Effector memory CD4-positive, alpha-beta T cell (primary cell): ENCODE results near the gene FAM83D.

ENCODE experiments used
- DNase-seq, 3 donors: peaks; one replicate each; pipeline ENCODE4 v3.0.0-alpha.2; 2020
- H3K27ac ChIP-seq: 2 replicates; pipeline ENCODE4 v1.7.0; 2013; ENCODE audit warnings: mild to moderate bottlenecking, low read length, moderate library complexity; ENCODE audit not compliant: insufficient read depth, poor library complexity, severe bottlenecking
- H3K27me3 ChIP-seq: replicated peaks from 2 replicates; pipeline ENCODE4 v1.7.0; 2013; ENCODE audit warnings: mild to moderate bottlenecking, low read length; ENCODE audit not compliant: insufficient read depth, control insufficient read depth, poor library complexity, severe bottlenecking
- H3K36me3 ChIP-seq: 2 replicates; pipeline ENCODE4 v1.7.0; 2013; ENCODE audit warnings: mild to moderate bottlenecking, low read length, moderate library complexity; ENCODE audit not compliant: control insufficient read depth, insufficient read depth
- H3K4me1 ChIP-seq: 2 replicates; pipeline ENCODE4 v1.7.0; 2013; ENCODE audit warnings: low read length, mild to moderate bottlenecking; ENCODE audit not compliant: control insufficient read depth, insufficient read depth, poor library complexity, severe bottlenecking
- H3K4me3 ChIP-seq: 2 replicates; pipeline ENCODE4 v1.7.0; 2013; ENCODE audit warnings: low read length, low read depth, mild to moderate bottlenecking; ENCODE audit not compliant: insufficient read depth, poor library complexity, severe bottlenecking
- H3K9me3 ChIP-seq: 2 replicates; pipeline ENCODE4 v1.7.0; 2013; ENCODE audit warnings: mild to moderate bottlenecking, low read length, moderate library complexity; ENCODE audit not compliant: control insufficient read depth

Gene FAM83D

DNA sequence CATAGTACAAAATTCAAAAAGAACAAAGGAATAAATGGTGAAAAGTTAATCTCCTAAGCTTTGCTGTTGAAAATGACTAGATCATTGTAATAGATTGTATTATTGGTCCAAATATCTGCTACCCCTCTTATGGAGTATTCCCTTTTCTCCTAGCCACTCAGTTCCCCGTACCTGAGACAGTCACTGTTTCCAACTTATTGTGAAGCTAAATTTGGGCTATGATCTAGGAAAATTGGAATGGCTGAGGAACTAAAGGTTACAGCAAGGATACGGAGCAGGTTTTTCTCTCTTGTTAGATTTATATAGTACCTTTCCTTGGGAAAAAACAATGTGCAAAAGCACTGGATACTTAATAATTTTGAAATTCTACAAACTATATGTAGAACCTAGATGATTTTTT, 53.2 kb downstream of the FAM83D start:
- Histone ChIP-seq H3K27ac (no peak overlapping the region), H3K4me3 (no peak overlapping the region), H3K27me3 (no peaks in the 10 kb centered on the region), H3K4me1 (no peaks in the 10 kb centered on the region), H3K36me3 (peaks cover under 1% of the 10 kb centered on the region), H3K9me3 (no peaks in the 10 kb centered on the region)
- no peak for DNase-seq

DNA sequence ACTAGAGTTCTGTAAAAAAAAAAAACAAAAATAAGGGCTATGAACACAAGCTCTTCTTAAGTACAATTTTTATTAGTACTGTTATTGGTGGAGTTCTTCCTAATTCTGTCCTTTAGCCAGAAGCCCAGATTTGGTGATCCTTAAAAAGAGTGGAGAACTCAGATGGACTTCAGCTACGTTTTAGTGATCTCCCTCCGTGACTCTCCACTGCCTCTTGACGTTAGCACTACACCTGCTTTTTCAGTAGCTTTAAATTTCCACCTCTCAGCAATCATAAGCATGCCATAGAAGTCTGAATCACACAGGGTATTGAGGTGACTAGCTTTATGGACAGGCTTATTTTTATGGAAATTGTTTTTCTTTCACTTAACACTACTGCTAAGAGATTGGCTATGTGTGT, 53.6 kb downstream of the FAM83D start:
- no peaks in the 10 kb centered on the region for H3K9me3 ChIP-seq

DNA sequence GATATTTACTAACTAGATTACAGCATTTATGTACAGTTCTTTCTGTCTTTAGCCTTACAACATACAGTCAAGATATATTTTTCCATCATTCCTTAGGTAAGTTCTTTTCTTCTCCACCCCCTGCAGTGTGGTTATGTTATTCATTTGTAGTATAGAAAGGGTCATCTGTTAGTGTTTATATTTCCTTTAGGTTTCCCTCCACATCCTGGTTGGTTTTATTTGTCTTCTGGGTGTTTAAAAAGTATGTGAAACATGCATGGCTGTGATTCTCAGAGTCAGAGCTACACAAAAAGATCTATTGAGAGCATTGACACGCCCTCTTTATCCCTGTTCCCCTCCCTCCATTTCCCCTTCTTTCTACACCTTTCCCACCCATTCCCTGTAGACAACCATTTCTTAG, 56.1 kb downstream of the FAM83D start:
- Histone ChIP-seq H3K27ac (no peak overlapping the region), H3K36me3 (peaks cover 4% of the 10 kb centered on the region), H3K4me3 (no peak overlapping the region), H3K9me3 (no peaks in the 10 kb centered on the region), H3K27me3 (no peaks in the 10 kb centered on the region), H3K4me1 (no peaks in the 10 kb centered on the region)
- no peak for DNase-seq

More for the DNA sequence above, 53.6 kb downstream of the FAM83D start:
- H3K36me3 ChIP-seq, result peaks cover 4% of the 10 kb centered on the region
- H3K27me3 ChIP-seq, result no peaks in the 10 kb centered on the region
- H3K27ac ChIP-seq, result no peak overlapping the region
- no peak overlapping the region for H3K4me3 ChIP-seq
- no peaks in the 10 kb centered on the region for H3K4me1 ChIP-seq
- no peak for DNase-seq

DNA sequence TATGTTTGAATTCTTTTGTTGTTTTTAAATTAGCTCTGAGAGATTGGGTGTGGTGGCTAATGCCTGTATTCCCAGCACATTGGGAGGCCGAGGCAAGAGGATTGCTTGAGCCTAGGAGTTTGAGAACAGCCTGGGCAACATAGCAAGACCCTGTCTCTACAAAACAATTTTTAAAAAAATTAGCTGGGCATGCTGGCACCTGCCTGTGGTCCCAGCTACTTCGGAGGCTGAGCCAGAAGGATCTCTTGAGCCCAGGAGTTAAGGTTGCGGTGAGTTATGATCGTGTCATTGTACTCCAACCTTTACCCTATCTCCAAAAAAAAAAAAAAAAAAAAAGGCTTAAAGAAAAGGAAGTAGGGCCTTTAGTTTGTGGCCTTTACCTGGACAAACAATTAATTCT, 58.8 kb downstream of the FAM83D start:
- no peaks in the 10 kb centered on the region for H3K9me3 ChIP-seq
- no peaks in the 10 kb centered on the region for H3K4me1 ChIP-seq
- H3K27me3 ChIP-seq, result no peaks in the 10 kb centered on the region
- H3K36me3 ChIP-seq, result peaks cover 17% of the 10 kb centered on the region
- no peak overlapping the region for H3K27ac ChIP-seq
- no peak for DNase-seq
- H3K4me3 ChIP-seq, result no peak overlapping the region

DNA sequence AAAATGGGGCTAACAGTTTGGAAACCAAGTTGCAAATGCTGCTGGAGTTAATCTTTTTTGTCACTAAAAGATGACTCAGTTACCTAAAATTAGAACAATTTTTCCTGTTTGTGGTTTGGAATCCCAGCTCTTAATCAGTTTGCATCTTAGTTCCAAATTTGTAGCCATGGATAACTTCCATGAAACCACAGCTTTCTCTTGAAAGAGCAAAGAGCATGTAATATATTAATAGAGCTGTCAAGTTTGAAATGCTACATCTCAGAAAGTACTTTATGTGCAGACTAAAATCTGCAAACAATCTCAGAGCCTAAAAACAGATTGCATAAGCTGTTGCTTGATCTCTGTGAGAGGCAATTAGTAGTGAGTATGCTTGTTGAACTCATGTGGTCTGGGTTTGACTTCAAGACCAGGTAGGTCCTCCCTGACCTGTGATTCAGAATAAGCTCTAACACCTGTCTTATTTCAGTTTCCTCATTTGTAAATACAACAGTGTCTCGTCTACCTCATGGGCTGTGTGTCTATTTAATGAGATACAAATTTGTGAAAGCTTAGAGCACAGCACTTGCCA, 59.5 kb downstream of the FAM83D start:
- no peak overlapping the region for H3K27ac ChIP-seq
- no peaks in the 10 kb centered on the region for H3K4me1 ChIP-seq
- no peak overlapping the region for H3K4me3 ChIP-seq
- DNase-seq, result no peak
- H3K36me3 ChIP-seq, result peaks cover 19% of the 10 kb centered on the region
- no peaks in the 10 kb centered on the region for H3K27me3 ChIP-seq
- H3K9me3 ChIP-seq, result no peaks in the 10 kb centered on the region

DNA sequence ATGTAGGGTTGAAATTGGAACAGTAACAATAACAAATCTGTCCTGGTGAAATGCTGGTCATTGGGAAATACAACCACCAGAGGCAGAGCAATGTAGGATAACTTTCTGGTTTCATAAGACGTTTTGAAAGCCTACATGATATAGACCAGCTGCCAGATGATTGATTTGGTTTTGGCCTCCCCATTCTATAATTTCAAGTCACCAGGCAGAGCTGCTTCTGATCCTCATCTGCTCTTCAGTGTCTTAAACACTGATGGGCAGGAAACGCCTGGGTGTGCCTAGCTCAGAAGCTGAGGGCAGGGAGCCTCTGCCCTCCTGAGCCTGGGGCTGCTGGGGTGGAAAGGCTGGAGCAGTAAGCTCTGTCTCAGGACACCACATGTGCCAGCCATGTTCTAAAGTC, 60.4 kb downstream of the FAM83D start:
- H3K27ac ChIP-seq, result no peak overlapping the region
- H3K4me1 ChIP-seq, result no peaks in the 10 kb centered on the region
- H3K36me3 ChIP-seq, result peaks cover 24% of the 10 kb centered on the region
- H3K4me3 ChIP-seq, result no peak overlapping the region
- DNase-seq, result no peak
- no peaks in the 10 kb centered on the region for H3K9me3 ChIP-seq
- H3K27me3 ChIP-seq, result no peaks in the 10 kb centered on the region

DNA sequence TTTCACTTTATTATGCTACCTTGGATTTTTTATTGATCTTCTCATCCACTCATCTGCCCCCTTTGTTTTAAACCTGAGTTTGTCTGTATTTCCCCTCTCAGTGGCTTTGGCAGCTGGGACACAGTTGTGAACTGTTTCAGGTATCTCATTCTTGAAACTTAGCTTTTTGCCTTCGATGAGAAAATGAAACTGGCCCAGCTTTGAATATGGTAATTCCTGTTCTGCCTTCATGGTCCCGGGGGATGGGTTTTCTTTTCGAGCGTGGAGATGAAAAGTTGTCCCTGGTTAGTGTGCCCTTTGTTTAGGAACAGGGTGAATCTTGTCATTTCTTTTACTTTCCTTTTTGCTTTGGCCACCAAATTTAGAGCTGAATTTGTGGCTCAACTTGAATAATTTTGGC, 61.6 kb downstream of the FAM83D start:
- H3K27ac ChIP-seq, result no peak overlapping the region
- H3K9me3 ChIP-seq, result no peaks in the 10 kb centered on the region
- DNase-seq, result no peak
- H3K27me3 ChIP-seq, result no peaks in the 10 kb centered on the region
- no peaks in the 10 kb centered on the region for H3K4me1 ChIP-seq
- H3K4me3 ChIP-seq, result no peak overlapping the region
- H3K36me3 ChIP-seq, result peaks cover 32% of the 10 kb centered on the region

DNA sequence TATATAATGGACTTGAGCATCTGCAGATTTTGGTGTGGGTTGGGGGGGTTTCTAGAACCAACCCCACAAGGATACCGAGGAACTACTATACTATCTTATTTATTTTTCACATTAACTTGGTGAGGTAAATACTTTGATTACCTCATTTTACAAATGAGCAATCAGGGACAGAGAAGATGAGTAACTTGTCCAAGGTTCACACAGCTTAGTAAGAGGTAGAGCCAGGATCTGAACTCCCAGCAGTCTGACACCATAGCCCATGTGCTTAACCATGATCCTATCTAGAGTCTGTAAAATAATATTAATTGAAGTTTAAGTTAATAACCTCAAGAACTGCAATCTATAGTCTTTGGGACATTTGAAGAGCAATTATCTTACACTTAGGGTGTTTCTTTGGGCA, 64.5 kb downstream of the FAM83D start:
- Histone ChIP-seq H3K27ac (no peak overlapping the region), H3K4me1 (no peaks in the 10 kb centered on the region), H3K9me3 (no peaks in the 10 kb centered on the region), H3K27me3 (no peaks in the 10 kb centered on the region), H3K4me3 (no peak overlapping the region), H3K36me3 (peaks cover 34% of the 10 kb centered on the region)
- no peak for DNase-seq

DNA sequence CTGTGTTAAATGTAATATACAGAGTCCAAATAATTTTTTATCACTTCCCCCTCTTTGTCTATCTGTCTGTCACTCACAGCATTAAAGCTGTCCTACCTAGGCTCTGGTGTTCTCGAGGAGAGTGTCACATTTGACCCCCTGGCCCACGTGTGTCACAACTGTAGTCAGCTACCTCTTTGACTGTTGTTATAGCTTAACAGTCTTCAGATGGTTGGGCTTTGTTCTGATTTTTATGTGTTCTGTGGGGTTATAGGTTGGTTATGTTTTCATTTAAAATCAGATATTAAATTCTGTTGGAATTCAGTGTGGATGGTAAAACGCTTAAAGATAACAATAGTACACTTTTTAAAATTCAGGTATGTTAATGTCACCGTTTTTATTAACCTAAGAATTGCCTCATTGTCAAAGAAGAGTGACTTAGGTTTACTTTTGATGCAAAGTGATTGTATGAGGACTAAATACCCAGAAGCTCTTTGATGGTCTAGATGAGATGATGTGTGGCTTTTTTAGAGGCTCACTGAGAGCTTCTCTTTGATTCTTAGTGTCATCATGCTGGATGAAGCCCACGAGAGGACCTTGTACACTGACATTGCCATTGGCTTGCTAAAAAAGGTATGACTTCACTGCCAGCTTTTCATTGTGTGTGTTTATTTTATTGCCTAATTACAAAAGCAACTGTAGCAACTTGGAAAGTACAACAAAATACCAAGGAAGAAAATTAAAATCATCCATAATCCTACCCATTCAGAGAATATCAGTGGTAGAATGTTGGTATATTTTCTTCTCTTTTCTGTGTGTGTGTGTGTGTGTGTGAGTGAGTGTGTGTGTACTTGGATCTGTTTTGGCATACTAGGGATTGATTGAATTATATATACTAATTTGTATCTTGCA, 65.8 kb downstream of the FAM83D start:
- H3K4me3 ChIP-seq, result no peak overlapping the region
- no peaks in the 10 kb centered on the region for H3K27me3 ChIP-seq
- peaks cover 37% of the 10 kb centered on the region for H3K36me3 ChIP-seq
- no peaks in the 10 kb centered on the region for H3K4me1 ChIP-seq
- no peak overlapping the region for H3K27ac ChIP-seq
- DNase-seq, result no peak
- no peaks in the 10 kb centered on the region for H3K9me3 ChIP-seq

DNA sequence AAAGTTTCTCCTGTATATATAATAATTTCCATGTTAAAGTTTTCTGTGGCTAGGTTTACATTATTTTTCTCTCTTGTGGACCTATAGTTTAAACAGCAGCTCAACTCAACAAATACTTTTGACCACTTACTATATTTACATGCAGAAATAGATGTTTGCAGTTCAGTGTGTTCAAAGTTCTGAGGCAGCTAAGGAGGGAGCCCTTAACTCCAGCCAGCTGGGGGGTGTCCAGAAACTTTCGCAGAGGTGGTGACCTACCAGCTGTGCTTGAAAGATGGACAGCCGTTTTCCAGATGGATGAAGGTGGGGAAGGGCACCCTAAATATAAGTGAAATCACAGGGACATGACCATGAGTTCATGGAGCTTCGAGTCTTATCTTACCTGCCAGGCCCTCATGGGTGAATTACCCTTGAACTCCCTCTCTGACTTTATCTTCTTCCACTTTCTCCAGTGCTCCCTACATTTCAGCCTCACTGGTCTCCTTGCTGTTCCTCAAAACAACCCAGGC, 69.4 kb downstream of the FAM83D start:
- Histone ChIP-seq H3K36me3 (peaks cover 27% of the 10 kb centered on the region), H3K4me1 (no peaks in the 10 kb centered on the region), H3K4me3 (no peak overlapping the region), H3K27ac (no peak overlapping the region), H3K9me3 (no peaks in the 10 kb centered on the region), H3K27me3 (no peaks in the 10 kb centered on the region)
- DNase-seq, result no peak
